HFFc6 (cell line): ENCODE data around the gene HIVEP1. TPM values are rescaled to one million over a fixed set of nuclear protein-coding genes. Genes with fewer than 3 reads are reported as not detected.

ENCODE experiments used
- DNase-seq: peaks from one replicate; pipeline ENCODE4 v3.0.0-alpha.2; 2018
- H3K27ac Mint-ChIP-seq: 2 replicates; pipeline ENCODE4 v1.8.0; 2020; ENCODE audit warnings: mild to moderate bottlenecking, mixed read lengths
- H3K27me3 Mint-ChIP-seq: 2 replicates; pipeline ENCODE4 v1.8.0; 2021; ENCODE audit warnings: mild to moderate bottlenecking, moderate library complexity, mixed read lengths; ENCODE audit not compliant: insufficient read depth
- H3K36me3 Mint-ChIP-seq: 2 replicates; pipeline ENCODE4 v1.8.0; 2021; ENCODE audit warnings: low read depth, mixed read lengths
- H3K4me1 Mint-ChIP-seq: 2 replicates; pipeline ENCODE4 v1.8.0; 2020; ENCODE audit warnings: low read depth, mixed read lengths
- H3K4me3 Mint-ChIP-seq: 2 replicates; pipeline ENCODE4 v1.8.0; 2020; ENCODE audit warnings: mild to moderate bottlenecking, moderate library complexity, mixed read lengths
- H3K9me3 Mint-ChIP-seq: 2 replicates; pipeline ENCODE4 v1.8.0; 2020; ENCODE audit warnings: mild to moderate bottlenecking, mixed read lengths
- CTCF ChIP-seq: fragments of 200-600 bp; sonication (generic); IDR thresholded peaks from 2 replicates; pipeline ENCODE4 v1.5.0; 2021; ENCODE audit warnings: antibody characterized with exemption, mild to moderate bottlenecking
- total RNA-seq, 6 experiments: library from RNA; stranded (reverse); fragmentation: NEBNext Ultra II Directional; extraction: Animal tissue kit (Norgen Biotek cat#: 25700); gene quantifications; 2 replicates in 1 of 6; 3 replicates in 5 of 6; pipeline ENCODE4 v1.2.3, GENCODE V29; 2021

Gene HIVEP1
- total RNA-seq, 6 experiments from 2014 or later: 10.3 to 19.9 (median 11.8) TPM

GRCh38 chr6:12169377-12169776, 157.3 kb downstream of the HIVEP1 start:
- no peak for DNase-seq
- H3K9me3 Mint-ChIP-seq: no peaks in the 10 kb centered on the region
- no peak overlapping the region for H3K4me3 Mint-ChIP-seq
- H3K27ac Mint-ChIP-seq: no peak overlapping the region
- H3K36me3 Mint-ChIP-seq: no peaks in the 10 kb centered on the region
- TF ChIP-seq CTCF: no peak
- H3K27me3 Mint-ChIP-seq: no peaks in the 10 kb centered on the region
- peaks cover 22% of the 10 kb centered on the region for H3K4me1 Mint-ChIP-seq

GRCh38 chr6:12170351-12171092, 158.4 kb downstream of the HIVEP1 start:
- Mint-ChIP-seq H3K4me3 (no peak overlapping the region), H3K36me3 (no peaks in the 10 kb centered on the region), H3K27me3 (no peaks in the 10 kb centered on the region), H3K4me1 (peaks cover 24% of the 10 kb centered on the region), H3K9me3 (no peaks in the 10 kb centered on the region), H3K27ac (no peak overlapping the region)
- no peak for TF ChIP-seq CTCF
- no peak for DNase-seq

GRCh38 chr6:12171717-12172116, 159.6 kb downstream of the HIVEP1 start:
- Mint-ChIP-seq H3K27me3 (no peaks in the 10 kb centered on the region), H3K36me3 (no peaks in the 10 kb centered on the region), H3K27ac (no peak overlapping the region), H3K4me3 (no peak overlapping the region), H3K9me3 (no peaks in the 10 kb centered on the region), H3K4me1 (peaks cover 29% of the 10 kb centered on the region)
- no peak for DNase-seq
- no peak for TF ChIP-seq CTCF

- Mint-ChIP-seq H3K27me3 (no peaks in the 10 kb centered on the region), H3K36me3 (no peaks in the 10 kb centered on the region), H3K27ac (no peak overlapping the region), H3K4me3 (no peak overlapping the region), H3K9me3 (no peaks in the 10 kb centered on the region), H3K4me1 (peaks cover 29% of the 10 kb centered on the region)
- DNase-seq: no peak
- no peak for TF ChIP-seq CTCF
Measured at GRCh38 chr6:12172572-12172971, 160.5 kb downstream of the HIVEP1 start.

GRCh38 chr6:12173181-12173580, 161.1 kb downstream of the HIVEP1 start:
- Mint-ChIP-seq H3K27me3 (no peaks in the 10 kb centered on the region), H3K9me3 (no peaks in the 10 kb centered on the region), H3K4me3 (no peak overlapping the region), H3K36me3 (no peaks in the 10 kb centered on the region), H3K4me1 (peaks cover 29% of the 10 kb centered on the region), H3K27ac (no peak overlapping the region)
- no peak for TF ChIP-seq CTCF
- DNase-seq: no peak
